GF-D8 (cell line): Measurements from ENCODE around the gene HIRIP3.
A peak's percentile ranks its signal among the peaks of the same experiment; 100 is the strongest.
"Not testable (repeated sequence)": the region's sequence is repeated elsewhere in the genome, so short reads cannot be mapped to it uniquely, and the experiment has no call there.

Experiments used
- DNase-seq: peaks from one replicate; lab custom pipeline; 2025; lab: John Stamatoyannopoulos, UW

HIRIP3 gene, protein sequence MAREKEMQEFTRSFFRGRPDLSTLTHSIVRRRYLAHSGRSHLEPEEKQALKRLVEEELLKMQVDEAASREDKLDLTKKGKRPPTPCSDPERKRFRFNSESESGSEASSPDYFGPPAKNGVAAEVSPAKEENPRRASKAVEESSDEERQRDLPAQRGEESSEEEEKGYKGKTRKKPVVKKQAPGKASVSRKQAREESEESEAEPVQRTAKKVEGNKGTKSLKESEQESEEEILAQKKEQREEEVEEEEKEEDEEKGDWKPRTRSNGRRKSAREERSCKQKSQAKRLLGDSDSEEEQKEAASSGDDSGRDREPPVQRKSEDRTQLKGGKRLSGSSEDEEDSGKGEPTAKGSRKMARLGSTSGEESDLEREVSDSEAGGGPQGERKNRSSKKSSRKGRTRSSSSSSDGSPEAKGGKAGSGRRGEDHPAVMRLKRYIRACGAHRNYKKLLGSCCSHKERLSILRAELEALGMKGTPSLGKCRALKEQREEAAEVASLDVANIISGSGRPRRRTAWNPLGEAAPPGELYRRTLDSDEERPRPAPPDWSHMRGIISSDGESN

DNA sequence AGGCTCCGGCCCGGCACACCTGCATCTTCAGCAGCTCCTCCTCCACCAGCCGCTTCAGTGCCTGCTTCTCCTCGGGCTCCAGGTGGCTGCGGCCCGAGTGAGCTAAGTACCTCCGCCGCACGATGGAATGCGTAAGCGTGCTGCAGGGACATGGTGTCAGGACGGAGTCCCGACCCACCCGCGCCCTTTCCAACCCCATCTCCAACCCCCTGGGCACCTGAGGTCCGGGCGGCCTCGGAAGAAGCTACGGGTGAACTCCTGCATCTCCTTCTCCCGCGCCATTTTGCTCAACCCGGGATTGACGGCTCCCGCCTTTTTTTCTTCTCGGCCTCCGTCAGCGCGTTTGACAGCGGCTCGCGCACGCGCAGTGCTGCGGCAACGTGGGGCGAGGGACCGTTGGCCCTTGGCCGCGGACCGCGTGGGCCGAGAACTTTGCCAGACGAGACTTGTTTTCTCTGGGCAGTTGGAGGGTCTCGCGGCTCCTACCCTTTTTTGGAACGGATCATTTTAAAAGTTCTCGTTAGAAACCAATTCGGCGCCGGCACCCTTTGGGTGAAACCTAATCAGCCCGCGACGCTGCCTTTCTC, at the start of gene HIRIP3:
Gene HIRIP3 (minus strand): TSS at position 294 of the 587 bp plus-strand sequence. CDS start 12 bp downstream, at position 282.
- DNase-seq: peak; percentile 72

- DNase-seq: no peak
Observed at GRCh38 chr16:30041841-30042240, 46.4 kb upstream of the HIRIP3 start.

- not testable (repeated sequence) for DNase-seq
Observed at GRCh38 chr16:30040690-30041089, 45.3 kb upstream of the HIRIP3 start.

- peak; percentile 14 for DNase-seq
Observed at GRCh38 chr16:30040221-30040620, 44.8 kb upstream of the HIRIP3 start.

GRCh38 chr16:30033270-30033669, 37.9 kb upstream of the HIRIP3 start:
- DNase-seq: no peak

GRCh38 chr16:30032083-30032819, 36.8 kb upstream of the HIRIP3 start:
- DNase-seq: no peak

DNA sequence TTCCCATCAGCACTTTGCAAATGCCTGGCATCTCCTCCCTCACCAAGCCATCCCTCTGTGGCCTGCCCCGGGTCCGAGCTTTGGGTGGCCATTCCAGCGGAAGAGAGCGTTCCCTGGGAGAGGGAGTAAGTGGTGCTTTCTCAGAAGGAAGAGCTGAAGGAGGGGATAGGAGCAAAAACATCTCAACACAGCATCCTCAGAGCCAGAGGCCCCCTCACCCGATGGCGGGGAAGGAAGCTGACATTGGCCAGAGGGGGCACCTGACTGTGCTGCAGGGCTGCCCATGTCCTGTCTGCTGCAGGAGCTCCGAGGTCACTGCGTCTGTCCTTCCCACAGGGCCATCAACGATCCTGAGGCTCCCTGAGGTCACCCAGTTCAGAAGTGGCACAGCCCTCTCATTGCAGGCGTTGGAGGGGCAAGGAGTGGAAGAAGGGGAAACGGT, 36.1 kb upstream of the HIRIP3 start:
- no peak for DNase-seq

GRCh38 chr16:30030841-30031413, 35.5 kb upstream of the HIRIP3 start, which contains the start of gene TLCD3B:
TLCD3B (minus strand) TSS chr16:30031271; CDS start chr16:30030527, 744 bp downstream.
- DNase-seq: no peak

DNA sequence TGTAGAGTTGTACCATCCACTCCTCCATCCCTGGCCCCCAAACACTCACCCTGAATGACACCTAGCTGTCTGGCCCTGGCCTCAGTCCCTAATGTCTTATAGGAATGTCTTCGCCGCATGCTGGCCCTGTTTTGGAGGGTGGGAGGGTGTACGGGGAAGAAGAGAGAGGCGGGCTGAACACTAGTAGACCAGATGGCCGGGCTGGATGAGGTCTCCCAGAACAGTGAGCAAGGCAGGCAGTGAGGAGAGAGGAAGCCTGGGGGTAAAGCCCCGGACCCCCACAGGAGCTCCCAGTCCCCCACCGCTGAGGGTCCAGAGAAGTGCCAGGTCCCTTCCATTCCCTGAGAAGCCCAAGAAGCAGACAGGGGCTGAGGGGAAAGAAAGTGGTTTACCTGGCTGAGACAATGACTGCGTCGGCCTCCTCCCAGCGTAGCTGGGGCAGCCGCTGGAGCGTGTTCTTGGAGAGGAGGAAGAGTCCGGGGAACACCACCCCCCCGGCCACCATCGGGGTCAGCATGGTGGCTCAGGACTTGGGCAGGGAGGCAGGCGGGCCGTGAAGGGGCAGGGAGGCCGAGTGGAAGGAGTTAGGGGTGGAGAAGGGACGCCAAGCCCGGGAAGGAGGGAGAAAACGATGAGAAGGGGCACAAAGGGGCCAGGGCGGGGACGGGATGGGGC, 34.7 kb upstream of the HIRIP3 start:
- DNase-seq: no peak

GRCh38 chr16:30028438-30029076, 33.1 kb upstream of the HIRIP3 start:
- no peak for DNase-seq

DNA sequence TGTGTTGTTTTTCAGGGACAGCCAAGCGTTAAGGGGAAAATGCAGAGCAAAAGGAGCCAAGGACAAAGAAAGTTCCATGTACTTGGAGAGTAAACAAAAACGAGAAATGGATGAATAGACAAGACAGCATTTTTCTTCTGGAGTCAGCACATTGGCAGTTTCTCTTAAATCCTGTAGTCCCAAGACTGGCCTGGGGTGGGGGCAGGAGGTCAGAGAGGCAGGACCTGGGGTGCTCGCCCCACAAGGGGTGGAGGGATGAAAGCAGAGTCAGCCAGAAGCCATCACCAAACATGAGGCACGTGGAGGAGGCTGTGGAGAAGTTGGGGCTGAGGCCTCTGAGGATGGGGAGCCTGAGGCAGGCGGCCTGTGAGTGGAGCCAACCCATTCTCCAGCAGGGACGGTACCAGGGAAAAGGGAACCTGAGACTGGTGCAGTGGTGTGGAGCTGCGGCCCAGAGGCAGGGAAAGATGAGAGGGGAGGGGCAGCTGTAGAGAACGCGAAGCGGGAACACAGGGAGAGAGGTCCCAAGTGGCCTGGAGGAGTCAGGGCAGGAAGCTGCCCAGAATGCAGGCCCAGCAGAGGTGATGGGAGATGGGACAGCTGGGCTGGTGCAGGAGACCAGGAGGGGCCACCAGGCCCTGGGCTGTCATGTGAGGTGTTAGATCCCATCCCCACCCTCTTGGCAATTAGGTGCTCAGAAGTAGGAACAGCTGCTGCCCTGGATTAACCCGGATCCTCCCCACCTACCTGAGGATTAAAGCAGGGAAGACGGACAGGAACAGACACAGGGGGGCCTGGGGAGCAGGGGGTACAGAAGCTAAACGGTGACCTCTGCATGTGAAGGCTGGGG, 32.4 kb upstream of the HIRIP3 start:
- DNase-seq: no peak

DNA sequence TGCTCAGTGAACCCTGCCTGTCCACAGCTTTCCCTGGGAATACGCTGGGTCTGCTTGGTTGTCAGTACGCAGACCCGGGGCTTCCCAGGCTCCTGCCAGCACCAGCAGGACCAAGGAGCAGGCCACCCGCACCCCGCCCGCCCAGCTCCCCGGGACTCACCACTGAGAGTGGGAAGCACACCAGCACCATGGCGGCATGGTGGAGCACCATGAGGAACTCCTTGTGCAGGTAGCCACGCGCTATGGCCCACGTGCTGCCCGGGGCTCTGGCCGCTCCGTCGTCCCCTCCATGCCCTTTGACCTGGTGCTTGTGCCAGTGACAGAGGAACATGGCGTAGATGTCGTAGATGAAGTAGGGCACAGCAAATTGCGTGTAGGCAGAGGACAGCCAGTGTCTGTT, 31.0 kb upstream of the HIRIP3 start:
- no peak for DNase-seq

DNA sequence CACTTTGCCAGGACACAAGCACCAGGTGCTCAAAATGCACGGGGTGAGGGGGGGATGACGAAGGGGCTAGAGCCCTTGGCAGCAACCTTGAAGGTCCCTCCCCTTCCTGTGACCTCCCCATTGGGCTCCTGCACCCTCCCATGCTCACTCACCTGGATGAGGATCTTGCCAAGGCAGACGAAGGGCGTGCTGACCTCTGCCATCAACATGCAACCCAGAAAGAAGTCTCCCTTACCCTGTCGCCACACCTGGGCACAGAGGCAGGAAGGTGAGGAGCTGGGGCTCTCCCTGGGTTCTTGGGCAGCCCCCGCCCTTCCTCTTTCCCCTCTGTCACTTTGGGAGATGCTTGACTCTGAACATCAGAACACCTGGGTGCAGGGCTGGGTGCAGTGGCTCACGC, 30.2 kb upstream of the HIRIP3 start:
- DNase-seq: no peak

DNA sequence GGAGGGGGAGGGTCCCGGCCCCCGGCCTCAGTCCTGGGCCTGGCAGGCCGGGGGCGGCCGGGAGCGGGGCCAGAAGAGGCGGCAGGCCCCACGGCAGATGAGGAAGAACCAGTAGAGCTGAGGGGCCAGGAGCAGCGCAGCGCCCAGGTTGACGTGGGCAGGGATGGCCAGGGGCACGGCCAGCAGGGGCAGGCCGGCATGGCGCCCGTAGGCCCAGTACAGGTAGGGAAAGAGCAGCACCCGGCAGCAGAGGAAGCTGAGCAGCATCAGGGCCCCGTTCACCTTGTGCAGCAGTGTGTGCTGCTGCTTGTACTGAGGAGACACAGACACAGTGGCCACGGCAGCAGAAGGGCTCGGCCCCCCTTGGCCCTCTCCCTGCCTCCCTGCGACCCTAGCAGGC, 29.7 kb upstream of the HIRIP3 start:
- DNase-seq: no peak

- DNase-seq: no peak
Observed at GRCh38 chr16:30024451-30024850, 29.0 kb upstream of the HIRIP3 start.

DNA sequence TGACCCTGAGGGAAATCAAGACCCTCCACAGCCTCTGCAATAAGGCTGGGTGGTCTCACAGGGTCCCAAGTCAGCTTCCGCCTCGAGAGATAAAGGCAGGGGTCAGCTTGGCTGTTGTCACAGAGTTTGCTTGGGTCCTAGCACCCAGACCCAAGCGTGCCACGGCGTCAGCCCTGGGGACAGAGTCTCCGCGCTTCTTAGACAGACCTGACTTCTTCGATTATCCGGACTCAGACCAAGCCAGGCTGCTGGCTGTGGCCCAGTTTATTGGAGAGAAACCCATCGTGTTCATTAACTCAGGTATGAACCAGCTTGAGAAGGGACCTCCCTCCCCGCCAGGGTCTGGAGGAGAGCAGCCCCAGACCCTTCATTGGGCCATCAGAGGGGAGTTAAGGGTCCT, 28.2 kb upstream of the HIRIP3 start:
- DNase-seq: no peak

DNA sequence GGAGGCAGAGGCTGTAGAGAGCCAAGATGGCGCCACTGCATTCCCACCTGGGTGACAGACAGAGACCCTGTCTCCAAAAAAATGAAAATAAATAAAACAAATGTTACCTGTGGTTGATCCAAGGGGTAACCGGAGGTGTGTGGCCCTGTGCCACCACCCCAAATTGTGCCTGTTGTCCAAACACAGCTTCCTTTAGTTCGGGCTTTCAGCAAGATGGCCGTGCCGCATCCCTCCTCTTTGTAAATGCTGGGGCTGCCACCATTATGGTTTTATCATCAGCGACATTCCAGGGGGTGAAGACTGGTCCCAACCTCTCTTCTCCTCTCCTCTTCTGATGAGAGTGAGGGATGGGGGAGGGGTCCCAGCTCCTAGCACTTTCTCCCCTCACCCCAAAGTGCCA, 27.5 kb upstream of the HIRIP3 start, which contains the start of gene C16orf92:
Gene C16orf92 (plus strand): TSS at position 312 of the 400 bp plus-strand sequence. CDS start 143 bp downstream, outside the sequence.
- DNase-seq: no peak

DNA sequence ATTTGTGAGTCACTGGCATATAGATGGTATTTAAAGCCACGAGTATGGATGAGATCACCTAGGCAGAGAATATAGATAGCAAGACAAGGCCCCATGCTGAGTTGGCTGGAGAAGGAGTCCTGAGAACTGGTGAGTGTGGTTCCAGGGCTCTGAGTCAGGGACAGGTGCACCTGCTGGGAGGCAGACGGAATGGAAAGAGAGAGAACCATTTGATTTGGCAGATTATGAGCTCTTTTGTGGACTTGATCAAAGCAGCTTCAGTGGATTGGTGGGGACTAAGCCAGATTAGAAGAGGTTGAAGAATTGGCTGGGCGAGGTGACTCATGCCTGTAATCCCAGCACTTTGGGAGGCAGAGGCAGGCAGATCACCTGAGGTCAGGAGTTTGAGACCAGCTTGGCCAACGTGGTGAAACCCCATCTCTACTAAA, 23.3 kb upstream of the HIRIP3 start:
- no peak for DNase-seq

- not testable (repeated sequence) for DNase-seq
Observed at GRCh38 chr16:30017937-30018336, 22.5 kb upstream of the HIRIP3 start.

DNA sequence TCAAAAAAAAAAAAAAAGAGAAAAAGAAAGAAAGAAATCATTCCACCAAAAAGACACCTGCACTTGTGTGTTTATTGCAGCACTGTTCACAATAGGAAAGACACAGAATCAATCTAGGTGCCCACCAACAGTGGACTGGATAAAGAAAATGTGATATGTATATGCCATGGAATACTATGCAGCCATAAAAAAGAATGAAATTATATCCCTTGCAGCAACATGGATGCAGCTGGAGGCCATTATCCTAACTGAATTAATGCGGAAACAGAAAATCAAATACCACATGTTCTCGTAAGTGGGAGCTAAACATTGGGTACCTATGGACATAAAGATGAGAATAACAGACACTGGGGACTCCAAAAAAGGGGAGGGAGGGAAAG, 21.9 kb upstream of the HIRIP3 start:
- no peak for DNase-seq
